ENCODE data around the gene COX4I1. TPM values are rescaled to one million over a fixed set of nuclear protein-coding genes. Genes with fewer than 3 reads are reported as not detected.

COX4I1 gene
- total and polyA plus RNA-seq, 2 of the 8 experiments (the other 6 are each of a cell fraction or from before 2014, with no cell fraction given): 507 to 707 TPM

- TF ChIP-seq KDM1A (IDR thresholded peaks at IDR 0.05; ENCODE audit: borderline replicate concordance, low read length): no peak
These were observed 30.4 kb downstream of the COX4I1 start (continued) for GRCh38 chr16:85829751-85830445.
